OCI-M2 (cell line): Measurements from ENCODE around the gene CDC37L1.
"Not testable (repeated sequence)": the region's sequence is repeated elsewhere in the genome, so short reads cannot be mapped to it uniquely, and the experiment has no call there.

Experiments used
- DNase-seq: peaks from one replicate; lab custom pipeline; 2025; ENCODE audit not compliant: unreplicated experiment; lab: John Stamatoyannopoulos, UW

CDC37L1 gene

DNA sequence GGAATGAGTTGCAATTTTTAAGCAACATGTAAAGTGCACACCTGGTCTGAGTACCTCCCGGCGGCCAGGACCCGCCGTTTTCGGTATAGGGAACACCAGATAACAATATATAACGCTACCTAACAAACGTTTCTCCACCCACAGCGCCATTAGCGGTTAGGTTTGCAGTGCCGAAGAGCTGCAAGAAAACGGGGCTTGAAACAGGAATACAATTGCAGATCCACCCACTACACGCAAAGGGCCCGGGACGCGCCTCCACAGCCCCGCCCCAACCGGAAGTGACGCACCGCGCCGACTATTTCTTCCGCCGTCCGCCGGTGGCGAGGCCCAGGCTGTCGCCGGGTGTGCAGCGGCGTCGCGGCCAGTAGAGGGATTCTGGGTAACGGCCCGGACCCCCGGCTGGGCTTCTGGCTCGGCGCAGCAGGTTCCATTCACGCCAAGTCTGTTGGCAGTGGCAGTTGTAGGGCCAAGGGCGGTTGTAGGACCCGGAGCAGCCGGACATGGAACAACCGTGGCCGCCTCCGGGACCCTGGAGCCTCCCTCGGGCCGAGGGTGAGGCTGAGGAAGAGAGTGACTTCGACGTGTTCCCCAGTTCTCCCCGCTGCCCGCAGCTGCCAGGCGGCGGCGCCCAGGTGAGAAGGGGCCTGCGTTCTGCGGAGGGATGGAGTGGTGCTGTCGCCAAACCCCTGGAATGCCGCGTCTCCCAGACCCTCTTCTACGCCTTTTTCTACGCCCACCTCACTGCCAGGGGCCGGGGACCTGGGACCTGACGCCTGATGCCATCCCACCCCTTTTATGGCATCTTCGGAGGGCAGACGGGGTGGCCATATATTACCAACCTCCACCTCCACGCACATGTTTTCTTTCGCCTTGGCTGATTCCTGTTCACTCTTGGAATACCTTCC lies at the start of gene CDC37L1:
TSS of gene CDC37L1 (plus strand) at position 302 of the 905 bp plus-strand sequence. CDS start at position 501, 199 bp downstream.
- DNase-seq, result peak; percentile 35

DNA sequence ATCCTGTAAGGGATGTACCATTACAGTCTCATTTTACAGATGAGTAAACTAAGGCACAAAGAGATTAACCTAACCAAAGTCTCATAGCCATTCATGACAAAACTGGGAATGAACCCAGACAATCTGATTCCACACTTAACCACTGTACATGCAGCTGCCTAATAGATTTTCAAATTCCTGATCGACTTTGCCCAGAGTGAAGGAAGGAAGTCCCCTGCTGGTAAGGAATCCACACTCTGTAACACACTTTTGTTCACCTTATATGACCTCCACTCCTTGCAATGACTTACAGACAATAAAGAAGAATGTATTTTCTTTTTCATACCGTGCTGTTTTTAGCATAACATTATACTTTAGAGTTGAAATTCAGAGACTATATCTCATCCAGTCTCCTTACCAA lies 48.5 kb upstream of the CDC37L1 start:
- no peak for DNase-seq

DNA sequence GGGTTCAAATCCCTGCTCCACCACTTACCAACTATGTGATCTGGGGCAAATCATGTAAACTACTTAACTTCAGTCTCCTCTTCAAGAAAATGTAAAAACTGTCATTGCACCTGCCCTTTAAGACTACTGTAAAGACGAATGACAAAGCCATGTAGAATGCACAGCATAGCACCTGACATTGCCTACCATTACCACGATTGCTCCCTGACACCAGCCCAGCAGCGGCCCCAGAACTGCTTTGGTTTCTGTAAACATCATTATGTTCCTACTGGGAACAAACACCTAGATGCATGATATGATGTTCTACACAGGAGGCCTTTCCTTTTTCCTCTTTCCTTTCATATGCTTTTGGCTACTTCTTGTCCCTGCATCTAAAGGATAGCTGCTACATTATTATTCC lies 40.4 kb upstream of the CDC37L1 start:
- no peak for DNase-seq

DNA sequence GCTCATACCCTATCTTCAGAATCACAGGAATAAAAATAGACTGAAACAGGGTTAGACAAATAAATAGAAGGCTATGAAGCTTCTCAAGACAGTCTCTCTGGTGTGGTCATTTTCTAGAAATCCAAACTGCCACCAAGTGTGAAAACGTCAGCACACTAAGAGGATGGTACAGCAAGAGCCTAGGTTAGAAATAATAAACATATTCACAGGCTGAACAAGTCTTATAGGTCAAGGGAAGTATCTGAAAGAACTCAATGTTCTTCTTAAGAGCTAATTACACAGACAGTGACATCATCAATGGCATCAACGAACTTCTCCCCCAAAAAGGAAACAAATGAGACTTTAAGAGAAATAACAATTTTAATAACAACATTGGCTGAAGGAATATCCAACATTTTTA lies 39.9 kb upstream of the CDC37L1 start:
- no peak for DNase-seq

DNA sequence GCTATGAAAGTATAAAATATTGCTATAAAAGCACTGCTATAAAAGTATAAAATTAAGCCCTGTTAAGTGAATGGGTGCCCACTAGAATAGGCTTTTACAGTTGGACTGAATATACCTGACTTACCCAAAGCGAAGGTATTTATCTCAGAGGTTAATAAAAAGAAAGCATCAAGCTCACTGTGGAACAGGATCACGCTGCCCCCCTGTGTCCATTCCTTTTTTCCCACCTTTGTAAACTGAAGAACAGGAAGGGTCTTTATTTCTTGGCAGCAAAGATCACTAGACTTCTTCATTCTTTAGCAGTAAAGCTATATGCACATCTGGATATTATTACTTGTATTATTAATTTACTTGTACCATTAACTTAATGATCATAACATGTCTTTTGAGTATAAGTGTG lies 39.3 kb upstream of the CDC37L1 start:
- no peak for DNase-seq

DNA sequence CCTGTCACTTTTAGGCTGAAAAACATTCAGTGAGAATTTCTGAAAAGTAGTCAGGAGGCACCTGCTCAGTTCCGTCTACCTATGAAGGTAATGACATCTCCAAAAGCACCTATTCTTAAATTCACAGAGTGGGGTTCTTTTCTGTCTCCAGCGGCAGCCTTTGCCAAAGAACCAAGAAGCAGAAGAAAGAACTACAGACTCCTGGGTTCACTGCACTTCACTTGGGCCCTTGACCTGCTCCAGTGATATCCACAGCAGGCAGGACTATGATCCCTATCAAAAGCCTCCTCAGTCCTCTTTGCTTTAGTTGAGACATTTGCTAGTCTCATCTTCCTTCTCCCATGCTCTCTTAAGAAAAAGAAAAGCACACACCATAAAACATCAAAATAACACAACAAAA lies 37.0 kb upstream of the CDC37L1 start:
- DNase-seq, result no peak

DNA sequence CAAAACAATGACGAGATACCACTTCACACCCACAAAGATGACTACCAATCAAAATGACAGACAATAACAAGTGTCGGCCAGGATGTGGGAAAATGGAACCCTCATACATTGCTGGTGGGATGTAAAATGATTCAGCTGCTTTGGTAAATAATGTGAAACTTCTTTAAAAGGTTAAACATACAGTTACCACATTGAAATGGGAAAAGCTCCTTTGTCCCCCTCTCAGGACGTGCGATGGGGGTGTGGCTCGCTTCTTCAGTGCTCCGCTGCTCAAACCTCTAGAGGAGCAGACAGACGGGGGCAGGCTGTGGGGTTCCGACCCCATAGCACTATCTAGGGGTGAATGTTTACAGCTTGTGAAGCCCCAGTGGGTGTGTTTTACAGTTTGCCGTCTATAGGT lies 25.3 kb upstream of the CDC37L1 start:
- DNase-seq, result no peak

DNA sequence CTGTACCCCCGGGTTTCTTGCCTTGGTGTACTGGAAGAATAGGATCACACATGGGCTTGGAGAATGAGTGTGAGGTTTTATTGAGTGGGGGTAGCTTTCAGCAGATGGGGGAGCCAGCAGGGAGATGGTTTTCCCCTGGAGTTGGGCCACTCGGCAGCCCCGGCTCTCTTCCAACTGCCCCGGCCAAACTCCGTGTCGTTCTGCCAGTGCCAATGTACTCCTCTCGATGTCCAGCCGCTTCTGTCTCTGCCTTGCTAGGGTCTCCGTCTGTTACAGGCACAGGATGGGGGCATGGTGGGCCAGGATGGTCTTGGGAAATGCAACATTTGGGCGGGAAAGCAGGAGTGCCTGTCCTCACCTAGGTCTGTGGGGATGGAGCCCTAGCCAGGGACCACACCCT lies 24.8 kb upstream of the CDC37L1 start:
- no peak for DNase-seq

DNA sequence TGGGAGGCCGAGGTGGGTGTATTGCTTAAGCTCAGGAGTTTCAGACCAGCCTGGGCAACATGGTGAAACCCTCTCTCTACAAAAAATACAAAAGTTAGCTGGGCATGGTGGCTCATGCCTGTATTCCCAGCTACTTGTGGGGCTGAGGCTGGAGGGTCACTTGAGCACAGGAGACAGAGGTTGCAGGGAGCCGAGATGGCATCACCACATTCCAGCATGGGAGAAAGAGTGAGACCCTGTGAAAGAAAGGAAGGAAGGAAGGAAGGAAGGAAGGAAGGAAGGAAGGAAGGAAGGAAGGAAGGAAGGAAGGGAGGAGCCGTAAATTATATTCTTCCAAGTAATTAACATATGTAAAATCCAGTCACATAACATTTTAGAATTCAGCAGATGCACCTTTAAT lies 23.2 kb upstream of the CDC37L1 start:
- DNase-seq, result not testable (repeated sequence)

DNA sequence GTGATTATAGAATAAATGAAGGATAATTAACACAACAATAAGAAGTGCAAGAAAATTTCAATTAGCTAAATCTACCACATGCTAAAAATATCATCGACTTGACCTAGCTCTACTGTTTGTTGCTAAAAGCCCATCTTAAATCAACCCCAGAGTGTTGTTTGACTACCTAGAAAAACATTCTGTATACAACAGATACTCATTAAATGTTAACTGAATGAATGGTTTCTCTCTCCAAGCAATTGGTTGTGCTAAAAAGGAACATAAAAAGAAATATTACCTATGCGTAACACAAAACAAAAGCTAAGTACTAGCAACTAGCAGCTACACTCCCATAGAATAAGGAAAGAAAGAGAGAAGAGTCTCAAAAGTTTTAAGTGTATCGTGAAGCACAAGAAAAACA lies 22.7 kb upstream of the CDC37L1 start:
- no peak for DNase-seq

DNA sequence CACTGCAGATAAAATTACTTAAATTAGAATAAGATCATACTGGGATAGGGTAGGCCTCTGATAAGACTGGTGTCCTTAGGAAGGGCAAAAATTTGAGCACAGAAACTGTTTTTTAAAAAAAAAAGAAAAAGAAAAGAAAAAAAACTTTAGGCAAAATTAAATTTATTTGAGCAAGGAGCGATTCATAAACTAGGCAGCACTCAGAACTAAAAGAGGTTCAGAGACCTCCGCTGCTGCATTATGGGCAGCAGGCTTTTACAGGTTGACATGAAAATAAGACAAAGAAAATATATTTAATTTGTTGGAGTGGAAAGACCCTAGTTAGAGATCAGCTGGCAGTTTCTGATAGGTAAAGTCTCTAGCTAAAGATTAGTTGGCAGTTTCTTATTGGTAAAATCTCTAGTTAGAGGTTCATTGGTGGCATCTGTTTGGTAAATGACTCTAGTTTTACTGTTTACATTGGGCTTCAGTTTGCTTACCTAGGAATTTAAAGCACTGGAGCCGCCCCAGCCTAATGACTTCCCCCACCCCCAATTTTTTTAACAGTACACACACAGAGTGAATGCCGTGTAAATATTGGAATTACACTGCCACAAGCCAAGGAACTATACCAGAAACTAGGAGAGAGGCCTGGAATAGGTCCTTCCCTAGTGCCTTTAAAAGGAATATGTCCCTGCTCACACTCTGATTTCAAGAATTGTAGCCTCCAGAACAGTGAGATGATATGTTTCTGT lies 21.8 kb upstream of the CDC37L1 start:
- no peak for DNase-seq

DNA sequence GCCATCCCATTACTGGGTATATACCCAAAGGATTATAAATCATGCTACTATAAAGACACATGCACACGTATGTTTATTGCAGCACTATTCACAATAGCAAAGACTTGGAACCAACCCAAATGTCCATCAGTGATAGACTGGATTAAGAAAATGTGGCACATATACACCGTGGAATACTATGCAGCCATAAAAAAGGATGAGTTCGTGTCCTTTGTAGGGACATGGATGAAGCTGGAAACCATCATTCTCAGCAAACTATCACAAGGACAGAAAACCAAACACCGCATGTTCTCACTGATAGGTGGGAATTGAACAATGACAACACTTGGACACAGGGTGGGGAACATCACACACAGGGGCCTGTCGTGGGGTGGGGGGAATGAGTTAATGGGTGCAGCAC lies 18.7 kb upstream of the CDC37L1 start:
- DNase-seq, result not testable (repeated sequence)

DNA sequence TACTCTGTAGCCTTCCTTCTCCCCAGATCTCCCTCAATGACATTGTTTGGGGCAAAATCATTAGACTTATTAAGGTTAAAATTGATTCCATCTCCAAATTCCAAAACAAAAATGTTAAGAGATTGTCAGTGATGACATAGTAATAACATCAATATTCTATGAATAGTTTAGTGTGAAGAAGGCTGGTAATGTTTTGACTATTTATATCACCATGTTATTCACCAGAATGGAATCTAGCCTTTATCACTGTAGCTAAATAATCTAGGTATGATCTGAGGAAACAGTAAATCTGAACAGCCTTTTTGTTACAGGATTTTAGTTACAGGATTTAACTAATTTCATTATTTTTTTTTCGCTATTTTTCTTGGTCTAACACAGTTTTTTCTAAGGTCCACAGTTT lies 18.2 kb upstream of the CDC37L1 start:
- DNase-seq, result no peak

DNA sequence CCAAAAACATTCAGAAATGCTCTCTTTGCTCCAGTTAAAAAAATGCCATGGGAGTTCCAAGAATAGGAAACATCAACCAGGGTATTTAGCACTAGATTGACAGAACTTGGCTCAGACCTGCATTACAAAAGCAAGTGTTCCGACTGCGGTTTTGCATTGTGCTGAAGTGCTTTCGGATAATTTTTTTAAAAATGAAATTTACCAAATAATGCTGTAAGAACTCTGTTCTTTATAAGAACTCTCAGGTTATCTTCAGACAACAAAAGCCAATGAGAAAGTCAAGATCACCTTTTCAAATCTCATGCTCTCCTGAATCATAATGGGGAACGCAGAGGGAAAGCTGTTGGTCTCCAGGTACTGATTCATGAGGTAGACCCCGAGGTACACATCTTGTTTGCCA lies 17.8 kb upstream of the CDC37L1 start:
- DNase-seq, result no peak

DNA sequence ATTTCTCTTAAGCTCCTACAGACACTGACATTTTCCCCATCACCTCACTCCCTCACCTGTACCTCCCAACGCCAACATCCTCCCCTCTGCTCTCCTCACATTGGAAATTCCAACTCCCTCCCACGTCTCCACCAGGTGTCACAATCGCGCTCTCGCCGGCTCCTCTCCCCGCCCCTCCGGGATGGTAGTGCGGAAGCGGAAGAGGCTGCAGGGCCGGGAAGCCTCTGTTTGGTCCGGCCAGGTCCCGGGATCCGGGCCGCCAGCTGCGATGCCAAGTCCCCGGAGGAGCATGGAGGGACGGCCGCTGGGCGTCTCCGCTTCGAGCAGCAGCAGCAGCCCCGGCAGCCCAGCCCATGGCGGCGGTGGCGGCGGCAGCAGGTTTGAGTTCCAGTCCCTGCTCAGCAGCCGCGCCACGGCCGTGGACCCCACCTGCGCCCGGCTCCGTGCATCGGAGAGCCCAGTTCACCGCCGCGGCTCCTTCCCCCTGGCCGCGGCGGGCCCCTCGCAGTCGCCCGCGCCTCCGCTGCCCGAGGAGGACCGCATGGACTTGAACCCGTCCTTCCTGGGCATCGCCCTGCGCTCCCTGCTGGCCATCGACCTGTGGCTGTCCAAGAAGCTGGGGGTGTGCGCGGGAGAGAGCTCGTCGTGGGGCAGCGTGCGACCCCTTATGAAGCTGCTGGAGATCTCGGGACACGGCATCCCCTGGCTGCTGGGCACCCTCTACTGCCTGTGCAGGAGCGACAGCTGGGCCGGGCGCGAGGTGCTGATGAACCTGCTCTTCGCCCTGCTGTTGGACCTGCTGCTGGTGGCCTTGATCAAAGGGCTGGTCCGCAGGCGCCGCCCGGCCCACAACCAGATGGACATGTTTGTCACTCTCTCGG lies 17.0 kb upstream of the CDC37L1 start, which contains the start of gene PLPP6:
TSS of gene PLPP6 (plus strand) at position 187 of the 881 bp plus-strand sequence. CDS start at position 269, 82 bp downstream.
- DNase-seq, result no peak

DNA sequence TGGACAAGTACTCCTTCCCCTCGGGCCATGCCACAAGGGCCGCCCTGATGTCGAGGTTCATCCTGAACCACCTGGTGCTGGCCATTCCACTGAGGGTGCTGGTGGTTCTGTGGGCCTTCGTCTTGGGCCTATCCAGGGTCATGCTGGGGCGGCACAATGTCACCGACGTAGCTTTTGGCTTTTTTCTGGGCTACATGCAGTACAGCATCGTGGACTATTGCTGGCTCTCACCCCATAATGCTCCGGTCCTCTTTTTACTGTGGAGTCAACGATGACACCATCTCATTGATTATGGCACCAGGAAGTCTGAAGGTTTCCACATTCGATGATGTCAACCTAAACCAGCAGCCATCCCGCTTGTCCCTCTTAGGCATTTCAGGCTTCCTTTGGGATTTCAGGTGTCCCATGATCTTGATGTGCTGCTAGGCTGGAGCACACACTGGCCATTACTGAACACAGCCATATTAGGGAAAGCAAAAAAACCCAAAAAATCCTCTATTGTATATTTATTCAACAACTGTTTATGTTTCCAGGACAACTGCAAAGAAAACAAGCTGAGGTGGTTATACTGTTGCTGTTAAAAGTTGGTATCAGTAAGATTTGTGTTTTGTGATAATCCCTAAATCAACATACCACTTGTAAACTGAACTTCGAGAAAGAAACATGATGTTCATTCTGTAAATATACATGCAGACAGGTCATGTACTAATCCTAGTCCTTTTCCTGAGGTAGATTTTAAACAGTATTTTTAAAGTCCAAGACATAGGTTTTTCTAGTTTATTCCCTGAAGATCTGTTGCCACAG lies 16.2 kb upstream of the CDC37L1 start:
- DNase-seq, result no peak

DNA sequence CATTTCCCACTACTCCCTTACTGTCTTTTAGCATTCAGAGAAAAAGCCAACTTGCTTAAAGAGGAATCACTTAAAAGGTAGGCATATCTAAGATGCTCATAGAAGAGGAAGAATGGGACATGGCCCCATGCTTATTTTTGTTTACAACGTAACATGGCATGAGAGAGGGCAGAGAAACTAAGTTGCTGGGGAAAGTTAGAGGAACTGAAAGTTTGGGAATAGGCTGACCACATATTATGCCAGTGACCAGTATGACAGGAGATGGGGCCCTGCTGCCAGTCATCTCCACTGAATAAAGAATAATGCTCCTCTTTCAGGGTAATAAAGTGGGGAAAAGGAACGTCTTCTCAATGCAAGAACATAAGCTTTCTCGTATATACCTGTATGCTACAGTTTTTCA lies 15.4 kb upstream of the CDC37L1 start:
- no peak for DNase-seq

DNA sequence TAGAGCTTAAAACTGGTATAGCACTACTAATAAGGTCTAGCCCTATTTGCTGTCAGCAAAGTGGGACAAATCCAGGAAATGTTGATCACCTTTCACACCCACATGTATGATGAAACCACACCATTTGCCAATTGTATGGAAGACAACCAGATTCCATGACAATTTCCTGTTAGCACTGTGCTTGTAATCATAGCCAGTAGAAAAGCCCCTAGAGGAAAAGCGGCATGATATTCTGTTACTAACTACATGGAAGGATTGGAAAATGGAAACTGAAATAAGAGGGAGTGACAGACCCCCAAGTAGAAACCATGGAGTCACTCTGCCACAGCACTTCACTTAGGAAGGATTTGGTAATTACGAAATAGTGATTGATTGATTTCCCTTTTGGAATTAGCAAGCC lies 14.0 kb upstream of the CDC37L1 start:
- no peak for DNase-seq

DNA sequence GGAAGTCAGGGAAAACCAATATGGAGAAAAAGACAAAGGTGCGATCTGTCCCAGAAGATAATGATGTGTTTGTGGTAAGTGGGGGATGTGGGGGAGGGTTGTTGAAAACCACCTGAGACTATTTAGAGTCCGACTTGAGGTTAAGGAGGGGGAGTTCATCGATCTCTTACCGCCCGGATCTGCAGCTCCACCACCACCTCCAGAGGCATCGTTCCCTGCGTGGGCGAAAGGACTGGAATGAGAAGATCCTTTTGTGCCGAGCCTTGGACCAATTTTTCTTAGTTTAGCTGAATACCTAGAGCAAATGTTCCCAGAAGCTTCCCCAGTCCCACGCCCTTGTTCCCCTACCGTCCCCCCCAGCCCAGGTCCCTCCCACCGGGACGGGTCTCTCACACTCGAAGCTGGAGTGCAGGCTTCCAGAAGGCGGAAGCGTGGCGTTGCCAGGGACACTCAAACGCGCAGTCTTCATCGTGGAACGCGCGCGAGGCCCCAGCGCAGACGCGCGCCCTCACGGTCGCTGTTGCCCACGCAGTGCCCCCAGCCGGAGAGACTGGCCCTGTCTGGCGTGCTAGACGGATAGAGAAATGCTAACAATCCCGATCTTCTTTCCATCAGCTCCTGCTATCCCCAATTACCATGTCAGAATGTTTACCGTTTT lies 13.2 kb upstream of the CDC37L1 start, which contains the start of gene SPATA6L:
TSS of gene SPATA6L (minus strand) at position 439 of the 658 bp plus-strand sequence. CDS start at position 209, 230 bp downstream.
- DNase-seq, result no peak

DNA sequence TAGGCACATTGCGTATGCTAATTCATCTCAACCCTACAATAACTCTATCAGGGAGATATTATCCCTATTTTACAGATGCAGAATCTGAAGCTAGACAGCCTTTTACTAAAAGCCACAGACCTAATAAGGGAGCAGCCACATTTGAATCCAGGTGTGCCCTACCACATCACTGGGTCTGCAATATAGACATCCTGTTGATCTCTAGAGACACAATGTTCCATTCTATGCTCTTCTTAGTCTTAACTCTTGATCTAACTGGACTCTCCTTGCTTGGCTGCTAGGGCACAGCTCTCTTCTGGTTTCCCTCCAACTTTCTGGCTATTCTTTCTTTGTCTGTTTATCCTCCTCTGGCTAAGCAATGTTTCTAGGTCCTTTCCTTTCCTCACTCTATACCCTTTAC lies 11.7 kb upstream of the CDC37L1 start:
- no peak for DNase-seq
